ENCODE results near the gene CRIM1.

CRIM1 gene

DNA sequence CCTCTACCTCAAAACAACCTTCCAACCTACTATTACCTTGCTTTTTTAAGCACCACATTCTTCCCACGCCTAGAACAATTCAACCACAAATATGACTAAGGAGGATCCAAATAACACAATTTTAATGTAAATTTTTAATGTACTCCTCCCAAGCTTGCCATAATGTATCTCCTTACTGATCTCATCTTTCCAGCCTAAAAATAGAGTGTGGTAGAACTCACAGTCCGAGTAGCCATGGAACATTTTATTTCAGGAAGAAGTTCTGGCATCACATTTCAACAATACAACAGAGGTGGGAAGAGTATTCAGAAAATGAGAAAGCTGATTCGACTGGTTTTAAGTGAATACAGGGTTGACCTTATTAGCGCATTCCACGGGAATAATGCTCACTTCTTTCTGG lies 227.0 kb downstream of the CRIM1 start:
- DNase-seq (ENCODE audit: low spot score): no peak

DNA sequence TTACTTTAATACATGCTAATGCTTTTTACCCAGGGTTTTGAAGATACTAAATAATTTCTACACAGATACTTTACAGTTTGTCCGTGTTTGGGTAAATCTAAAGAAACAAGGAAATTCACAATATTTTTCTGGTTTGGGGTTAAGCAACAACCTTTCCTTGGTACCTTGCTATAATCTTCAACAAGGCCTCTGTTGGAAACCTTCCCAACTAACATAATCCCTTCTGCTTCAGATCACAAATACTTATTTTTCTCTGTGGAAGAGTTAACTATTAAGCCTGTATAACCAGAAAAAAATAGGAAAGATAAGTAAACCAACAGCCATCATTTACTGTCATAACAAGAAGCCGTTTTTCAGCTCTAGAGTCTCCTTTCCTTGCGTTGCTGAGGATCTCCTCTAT lies 227.4 kb downstream of the CRIM1 start:
- DNase-seq (ENCODE audit: low spot score): no peak

DNA sequence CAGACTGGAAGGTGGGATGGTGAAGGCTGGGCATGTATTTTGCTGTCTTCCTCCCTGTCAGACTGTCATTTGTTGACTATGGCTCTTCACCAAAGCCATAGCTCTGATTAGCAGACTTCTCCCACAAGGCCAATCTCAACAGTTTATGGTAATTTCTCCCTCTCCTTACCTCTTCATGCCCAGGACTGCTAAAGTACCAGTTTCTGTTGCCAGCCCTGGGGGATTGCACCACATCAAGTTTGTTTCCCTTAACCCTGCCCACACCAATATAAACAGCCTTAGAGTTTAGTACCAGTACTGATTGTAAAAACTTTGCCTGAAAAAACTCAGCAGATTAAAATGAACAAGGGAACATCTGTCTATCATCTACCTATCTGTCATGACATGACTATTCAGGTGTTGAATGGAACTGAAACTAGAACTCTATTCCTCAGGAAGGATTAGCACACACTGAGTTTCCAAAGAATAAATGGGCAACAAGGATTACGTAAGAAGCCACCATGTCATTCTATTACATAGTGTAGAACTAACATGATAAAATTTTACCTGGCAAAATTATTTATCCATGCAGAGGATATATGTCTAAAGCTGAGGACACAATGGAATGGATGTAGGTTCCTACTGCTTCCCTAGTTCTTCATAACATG lies 228.7 kb downstream of the CRIM1 start:
- no peak for DNase-seq (ENCODE audit: low spot score)

DNA sequence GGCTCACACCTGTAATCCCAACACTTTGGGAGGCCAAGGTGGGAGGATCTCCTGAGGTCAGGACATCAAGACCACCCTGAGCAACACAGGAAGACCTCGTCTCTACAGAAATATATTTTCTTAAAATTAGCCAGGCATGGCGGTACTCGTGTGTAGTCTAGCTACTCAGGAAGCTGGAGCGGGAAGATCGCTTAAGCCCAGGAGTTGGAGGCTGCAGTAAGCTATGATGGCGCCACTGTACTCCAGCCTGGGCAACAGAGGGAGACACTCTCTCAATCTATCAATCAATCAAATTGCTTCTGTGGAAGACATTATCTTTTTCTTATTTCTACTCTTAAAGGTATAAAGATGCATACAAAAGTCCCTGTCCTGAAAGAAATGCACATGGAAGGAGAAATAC lies 231.1 kb downstream of the CRIM1 start:
- DNase-seq (ENCODE audit: low spot score): no peak

DNA sequence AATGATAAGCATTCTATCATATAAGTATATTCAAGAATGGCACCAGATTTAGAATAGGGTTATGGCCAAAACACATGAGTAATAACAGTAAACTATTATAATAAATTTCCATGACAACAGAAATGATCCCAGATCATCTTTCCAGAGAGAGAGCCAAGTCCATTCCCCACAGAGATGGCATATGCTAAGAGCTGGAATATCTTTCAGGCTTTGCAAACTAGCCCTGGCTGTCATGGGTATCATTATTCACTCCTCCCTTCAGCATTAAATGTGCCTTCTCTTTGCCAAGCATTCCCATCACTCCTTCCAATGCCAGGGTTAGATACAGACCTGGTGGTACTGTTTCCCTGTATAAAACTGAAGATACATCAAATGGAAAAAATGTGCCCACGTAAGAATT lies 231.5 kb downstream of the CRIM1 start:
- no peak for DNase-seq (ENCODE audit: low spot score)

DNA sequence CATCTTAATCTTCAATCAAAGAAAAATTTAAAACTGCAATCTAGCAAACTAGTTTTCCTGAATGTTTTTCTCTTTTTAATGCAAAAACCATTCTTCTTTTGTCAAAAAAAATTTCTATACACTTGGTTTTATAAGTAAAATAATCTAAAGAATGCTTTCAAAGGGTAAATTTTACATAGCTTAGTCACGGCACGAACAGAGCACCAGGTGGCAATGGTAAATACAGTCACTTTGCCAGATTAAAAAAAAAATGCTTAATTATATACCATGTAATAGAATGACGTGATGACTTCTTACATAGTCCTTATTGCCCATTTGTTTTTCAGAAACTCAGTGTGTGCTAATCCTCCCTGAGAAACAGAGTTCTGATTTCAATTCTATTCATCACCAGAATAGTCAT lies 232.0 kb downstream of the CRIM1 start:
- no peak for DNase-seq (ENCODE audit: low spot score)

DNA sequence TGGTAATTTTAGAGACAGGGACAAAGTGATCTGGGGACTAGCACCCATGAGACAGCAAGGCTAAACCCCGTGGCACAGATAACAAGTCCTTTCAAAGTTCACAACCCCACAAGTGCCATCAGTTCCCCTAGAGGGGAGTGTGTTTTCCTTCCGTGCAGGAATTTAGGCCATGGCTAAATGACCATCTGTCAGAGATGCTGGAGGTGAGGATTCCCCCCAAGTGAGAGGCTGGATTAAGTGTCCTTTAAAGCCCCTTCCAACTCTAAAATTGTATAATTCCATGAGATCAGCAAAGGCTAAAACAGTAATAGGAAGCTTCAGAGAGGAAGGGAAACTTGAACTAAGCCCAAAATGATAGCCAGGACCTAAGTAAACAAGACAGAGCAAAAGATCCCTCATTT lies 233.7 kb downstream of the CRIM1 start:
- no peak for DNase-seq (ENCODE audit: low spot score)

DNA sequence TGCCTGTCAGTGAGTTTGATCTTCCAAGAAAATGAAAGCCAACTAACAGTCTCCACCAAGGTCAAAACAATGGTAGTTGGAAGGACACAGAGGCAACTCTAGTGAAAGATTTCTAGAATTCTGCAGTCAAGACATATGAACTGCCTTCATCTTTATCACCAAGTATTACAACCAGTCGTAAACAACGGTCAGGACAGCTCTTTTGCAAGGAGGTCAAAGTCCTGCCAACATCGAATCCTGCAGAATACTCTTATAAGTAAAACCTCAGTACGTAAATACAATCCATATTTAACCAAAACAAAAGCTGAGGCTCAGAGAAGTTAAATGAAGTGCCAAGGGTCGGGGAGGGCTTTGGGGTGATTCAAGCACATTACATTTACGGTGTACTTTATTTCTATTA lies 239.3 kb downstream of the CRIM1 start:
- no peak for DNase-seq (ENCODE audit: low spot score)

DNA sequence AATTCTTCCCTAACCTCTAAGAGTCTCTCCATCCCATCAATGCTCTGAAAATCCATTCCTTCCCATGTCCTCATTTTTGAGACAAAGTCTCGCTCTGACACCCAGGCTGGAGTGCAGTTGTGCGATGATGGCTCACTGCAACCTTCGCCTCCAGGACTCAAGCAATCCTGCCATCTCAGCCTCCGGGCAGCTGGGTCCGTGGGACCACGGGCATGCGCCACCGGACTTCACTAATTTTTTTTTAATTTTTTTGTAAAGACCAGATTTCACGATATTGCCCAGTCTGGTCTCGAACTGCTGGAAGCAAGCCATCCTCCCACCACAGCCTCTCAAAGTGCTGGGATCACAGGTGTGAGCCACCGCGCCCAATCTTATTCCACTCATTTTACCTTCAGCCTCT lies 240.8 kb downstream of the CRIM1 start:
- no peak for DNase-seq (ENCODE audit: low spot score)

DNA sequence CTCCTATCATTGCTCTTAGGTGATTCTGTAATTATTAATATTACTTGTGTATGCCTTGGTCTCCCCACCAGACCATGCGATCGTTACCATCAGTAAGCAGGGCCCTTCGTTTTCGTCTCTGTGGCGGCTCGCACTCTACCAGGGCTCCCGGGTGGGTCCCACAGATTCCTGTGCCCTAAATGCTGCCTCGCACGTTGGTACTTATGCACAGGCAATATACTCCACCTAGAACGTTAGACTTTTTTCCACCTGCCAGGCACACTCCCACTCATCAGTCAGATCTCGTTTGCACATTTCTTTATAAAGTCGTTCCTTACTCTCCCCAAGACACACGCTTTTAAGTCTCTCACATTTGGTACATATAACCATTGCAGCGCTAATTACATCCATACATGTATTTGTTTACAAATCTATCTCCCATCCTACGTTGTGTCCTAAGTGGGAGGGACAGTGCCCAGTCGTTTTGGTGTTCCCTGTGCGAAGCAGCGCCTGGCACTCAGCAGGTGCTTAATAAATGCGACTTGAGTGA lies 241.5 kb downstream of the CRIM1 start:
- no peak for DNase-seq (ENCODE audit: low spot score)

DNA sequence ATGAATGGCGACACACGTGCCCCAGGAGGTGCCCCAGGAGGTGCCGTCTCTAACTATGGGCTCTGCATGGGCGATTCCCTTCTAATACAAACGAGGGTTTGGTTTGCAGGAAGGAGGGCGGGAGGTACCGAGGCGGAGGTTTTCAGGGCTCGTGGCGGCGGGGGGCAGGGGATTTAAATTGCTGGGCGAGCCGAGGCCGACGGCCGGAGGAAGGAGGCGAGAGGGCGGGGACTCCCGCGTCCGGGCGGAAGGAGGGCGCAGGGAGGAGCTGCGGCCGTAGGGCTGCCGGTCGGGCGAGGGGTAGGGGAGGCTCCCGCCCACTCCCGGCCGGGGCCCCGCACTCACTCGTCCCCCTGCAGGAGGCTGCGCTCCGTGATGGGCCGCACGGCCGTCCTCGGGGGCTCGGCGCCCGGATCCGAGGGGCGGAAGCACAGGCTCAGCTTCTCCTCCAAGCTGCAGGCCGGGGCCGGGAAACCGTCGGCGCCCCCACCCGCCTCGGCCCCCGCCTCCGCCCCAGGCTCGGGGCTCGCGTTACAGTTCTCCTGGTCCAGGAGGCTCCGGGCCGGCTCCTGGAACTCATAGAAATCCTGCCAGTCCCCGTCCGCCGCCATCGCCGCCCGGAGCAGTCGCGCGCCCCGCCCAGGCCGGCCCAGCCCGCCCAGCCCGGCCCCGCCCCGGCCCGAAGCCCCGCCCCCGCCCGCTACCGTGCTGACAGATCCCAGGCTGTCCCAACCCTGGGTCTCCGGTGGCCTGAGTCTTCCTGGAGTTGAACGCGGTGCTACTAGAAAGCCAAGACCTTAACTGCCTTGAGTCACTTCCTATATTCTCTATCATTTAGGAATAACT lies 242.2 kb downstream of the CRIM1 start, which contains the start of gene FEZ2:
Gene FEZ2 (minus strand): TSS at position 637 of the 846 bp plus-strand sequence. CDS start 26 bp downstream, at position 611.
- peak; percentile 89 for DNase-seq (ENCODE audit: low spot score)

Measured in ecto neural progenitor cell (in vitro differentiated cells).